Measurements from ENCODE around the gene MRAP2.

The MRAP2 gene

DNA sequence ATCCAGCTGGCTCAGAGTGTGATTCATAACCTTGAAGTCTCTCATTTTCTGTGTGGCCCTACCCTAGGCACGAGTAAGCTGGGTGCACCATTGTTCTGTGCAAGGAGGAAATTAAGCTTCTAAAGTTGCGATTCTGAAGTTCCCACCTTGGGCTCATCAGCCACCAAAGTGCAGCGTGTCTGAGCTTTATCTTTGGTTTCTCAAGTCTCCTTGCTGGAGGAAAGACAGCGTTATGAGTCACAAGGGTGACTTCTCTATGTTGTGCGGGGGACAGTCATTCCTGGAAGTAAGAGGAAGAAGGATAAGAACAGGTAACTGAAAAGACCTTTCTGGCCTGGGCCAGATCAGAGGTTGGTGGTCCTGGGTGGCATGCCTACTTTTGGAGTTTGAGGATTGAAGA lies 16.8 kb downstream of the MRAP2 start:
- DNase-seq, result no peak
- Histone ChIP-seq H4K8ac (ENCODE audit: low read depth, low read length) (no peak overlapping the region), H3K9ac (ENCODE audit: low read length) (no peak overlapping the region), H3K79me1 (ENCODE audit: low read length) (no peaks in the 10 kb centered on the region), H3K4ac (ENCODE audit: low read depth, low read length) (no peak overlapping the region), H3K27ac (ENCODE audit: low read depth, low read length) (no peak overlapping the region), H3K36me3 (ENCODE audit: control insufficient read depth in 1 of 2, insufficient read depth in 2 of 2, low read length in 2 of 2) (no peaks in the 10 kb centered on the region), H2AFZ (ENCODE audit: insufficient read depth, low read length, poor library complexity) (no peak overlapping the region), H3K4me3 (ENCODE audit: low read depth, low read length) (no peak overlapping the region), H2BK5ac (ENCODE audit: low read depth, low read length, poor library complexity) (no peak overlapping the region), H3K23ac (ENCODE audit: low read length) (no peak overlapping the region), H3K79me2 (ENCODE audit: control insufficient read depth, insufficient read depth, low read length, poor library complexity) (no peaks in the 10 kb centered on the region), H2BK12ac (ENCODE audit: low read length) (no peak overlapping the region), H3K18ac (ENCODE audit: low read length) (no peak overlapping the region), H3K4me2 (ENCODE audit: low read length) (no peak overlapping the region), H3K14ac (ENCODE audit: low read length) (no peak overlapping the region), H2AK5ac (ENCODE audit: low read length) (no peak overlapping the region), H4K91ac (ENCODE audit: low read depth, low read length) (no peak overlapping the region), H4K12ac (ENCODE audit: low read depth, low read length) (no peak overlapping the region), H3K9me3 (ENCODE audit: insufficient read depth, low read depth, low read length) (no peaks in the 10 kb centered on the region), H2BK120ac (ENCODE audit: insufficient read depth, low read length, poor library complexity) (no peak overlapping the region), H3K27me3 (ENCODE audit: insufficient read depth, low read length) (no peaks in the 10 kb centered on the region), H3K4me1 (ENCODE audit: control insufficient read depth in 1 of 2, insufficient read depth in 2 of 2, low read length in 2 of 2) (peaks cover 0 to 5% of the 10 kb centered on the region in 2 experiments)
- no CpG with 5 or more reads among the region's 5 CpGs for WGBS (ENCODE audit: extremely low coverage, insufficient coverage, insufficient read length)

DNA sequence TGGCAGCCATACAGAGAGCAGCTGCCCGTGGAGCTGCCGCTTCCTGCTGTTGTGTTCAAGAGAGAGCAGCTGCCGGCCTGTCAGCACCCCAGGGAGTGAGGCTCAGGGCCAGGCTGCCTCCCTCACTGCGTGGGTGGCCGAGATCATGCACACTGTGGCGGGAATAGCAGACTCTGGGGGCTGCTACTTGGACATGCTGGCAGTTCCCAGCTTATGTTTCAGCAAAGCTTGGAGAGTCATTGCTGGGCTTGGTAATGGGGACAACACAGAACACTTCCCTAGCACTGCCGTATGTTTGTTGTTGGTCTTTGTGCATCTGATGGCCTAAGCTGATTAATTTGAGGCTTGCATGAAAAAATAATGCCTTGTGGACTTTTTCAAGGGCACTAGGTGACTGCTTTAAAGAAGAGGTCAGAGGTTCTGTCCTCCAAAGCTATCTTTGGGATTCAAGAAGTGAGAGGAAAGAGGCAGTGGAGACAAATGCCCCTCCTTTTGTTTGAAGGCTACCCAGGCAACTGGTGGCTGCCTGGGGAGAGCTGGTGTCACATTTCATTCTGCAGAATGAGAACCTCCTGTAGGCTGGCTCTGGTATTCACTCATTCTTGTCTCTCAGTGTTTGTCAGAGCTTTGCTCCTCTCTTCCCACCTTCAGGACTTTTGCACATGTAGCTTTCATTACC lies 18.8 kb downstream of the MRAP2 start:
- Histone ChIP-seq H3K4me2 (ENCODE audit: low read length) (no peak overlapping the region), H2BK12ac (ENCODE audit: low read length) (no peak overlapping the region)
- WGBS (ENCODE audit: extremely low coverage, insufficient coverage, insufficient read length), result no CpG with 5 or more reads among the region's 7 CpGs

DNA sequence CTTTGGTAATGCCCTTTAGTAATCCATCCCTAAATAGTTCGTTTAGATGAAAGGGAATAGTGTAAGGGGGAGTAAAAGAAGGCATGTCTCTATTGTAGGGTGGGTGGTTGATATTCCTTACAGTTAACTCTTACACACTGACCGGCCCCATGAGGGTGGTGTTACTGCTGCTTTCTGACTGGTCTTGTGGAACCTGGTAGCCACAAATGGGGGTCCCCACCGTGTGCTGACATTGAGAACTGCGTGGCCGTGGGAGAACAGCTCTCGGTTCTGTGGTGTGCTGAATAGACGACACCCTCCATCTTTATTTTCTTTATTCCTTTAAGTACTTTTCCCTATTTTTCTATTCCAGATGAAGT lies 19.3 kb downstream of the MRAP2 start:
- no peaks in the 10 kb centered on the region for H3K27me3 ChIP-seq (ENCODE audit: insufficient read depth, low read length)
- H4K91ac ChIP-seq (ENCODE audit: low read depth, low read length), result no peak overlapping the region
- no peaks in the 10 kb centered on the region for H3K79me2 ChIP-seq (ENCODE audit: control insufficient read depth, insufficient read depth, low read length, poor library complexity)
- H3K27ac ChIP-seq (ENCODE audit: low read depth, low read length), result no peak overlapping the region
- no peak overlapping the region for H2BK120ac ChIP-seq (ENCODE audit: insufficient read depth, low read length, poor library complexity)
- H2AK5ac ChIP-seq (ENCODE audit: low read length), result no peak overlapping the region
- no peaks in the 10 kb centered on the region for H3K36me3 ChIP-seq (ENCODE audit: control insufficient read depth in 1 of 2, insufficient read depth in 2 of 2, low read length in 2 of 2)
- no peak overlapping the region for H4K12ac ChIP-seq (ENCODE audit: low read depth, low read length)
- H2BK5ac ChIP-seq (ENCODE audit: low read depth, low read length, poor library complexity), result no peak overlapping the region
- H2BK12ac ChIP-seq (ENCODE audit: low read length), result no peak overlapping the region
- no peak overlapping the region for H3K23ac ChIP-seq (ENCODE audit: low read length)
- H3K4me3 ChIP-seq (ENCODE audit: low read depth, low read length), result no peak overlapping the region
- DNase-seq, result no peak
- WGBS (ENCODE audit: extremely low coverage, insufficient coverage, insufficient read length), result no CpG with 5 or more reads among the region's 7 CpGs
- H3K4me2 ChIP-seq (ENCODE audit: low read length), result no peak overlapping the region
- no peak overlapping the region for H4K8ac ChIP-seq (ENCODE audit: low read depth, low read length)
- H3K4me1 ChIP-seq (ENCODE audit: control insufficient read depth in 1 of 2, insufficient read depth in 2 of 2, low read length in 2 of 2), result peaks cover 0 to 5% of the 10 kb centered on the region in 2 experiments
- no peak overlapping the region for H3K4ac ChIP-seq (ENCODE audit: low read depth, low read length)
- H2AFZ ChIP-seq (ENCODE audit: insufficient read depth, low read length, poor library complexity), result no peak overlapping the region
- no peak overlapping the region for H3K18ac ChIP-seq (ENCODE audit: low read length)
- H3K79me1 ChIP-seq (ENCODE audit: low read length), result no peaks in the 10 kb centered on the region
- no peak overlapping the region for H3K14ac ChIP-seq (ENCODE audit: low read length)
- no peak overlapping the region for H3K9ac ChIP-seq (ENCODE audit: low read length)
- H3K9me3 ChIP-seq (ENCODE audit: insufficient read depth, low read depth, low read length), result no peaks in the 10 kb centered on the region

More for the DNA sequence above, 18.8 kb downstream of the MRAP2 start:
- H3K79me1 ChIP-seq (ENCODE audit: low read length), result no peaks in the 10 kb centered on the region
- H3K18ac ChIP-seq (ENCODE audit: low read length), result no peak overlapping the region
- H2BK120ac ChIP-seq (ENCODE audit: insufficient read depth, low read length, poor library complexity), result no peak overlapping the region
- no peak overlapping the region for H4K12ac ChIP-seq (ENCODE audit: low read depth, low read length)
- no peak overlapping the region for H4K8ac ChIP-seq (ENCODE audit: low read depth, low read length)
- H3K4me3 ChIP-seq (ENCODE audit: low read depth, low read length), result no peak overlapping the region
- no peak overlapping the region for H3K27ac ChIP-seq (ENCODE audit: low read depth, low read length)
- H3K79me2 ChIP-seq (ENCODE audit: control insufficient read depth, insufficient read depth, low read length, poor library complexity), result no peaks in the 10 kb centered on the region
- H2AFZ ChIP-seq (ENCODE audit: insufficient read depth, low read length, poor library complexity), result no peak overlapping the region
- no peak for DNase-seq
- H3K9me3 ChIP-seq (ENCODE audit: insufficient read depth, low read depth, low read length), result no peaks in the 10 kb centered on the region
- no peaks in the 10 kb centered on the region for H3K27me3 ChIP-seq (ENCODE audit: insufficient read depth, low read length)
- no peak overlapping the region for H3K23ac ChIP-seq (ENCODE audit: low read length)
- no peaks in the 10 kb centered on the region for H3K36me3 ChIP-seq (ENCODE audit: control insufficient read depth in 1 of 2, insufficient read depth in 2 of 2, low read length in 2 of 2)
- H3K14ac ChIP-seq (ENCODE audit: low read length), result no peak overlapping the region
- no peak overlapping the region for H2BK5ac ChIP-seq (ENCODE audit: low read depth, low read length, poor library complexity)
- H2AK5ac ChIP-seq (ENCODE audit: low read length), result no peak overlapping the region
- H4K91ac ChIP-seq (ENCODE audit: low read depth, low read length), result no peak overlapping the region
- no peak overlapping the region for H3K4ac ChIP-seq (ENCODE audit: low read depth, low read length)
- peaks cover 0 to 5% of the 10 kb centered on the region in 2 experiments for H3K4me1 ChIP-seq (ENCODE audit: control insufficient read depth in 1 of 2, insufficient read depth in 2 of 2, low read length in 2 of 2)
- no peak overlapping the region for H3K9ac ChIP-seq (ENCODE audit: low read length)

DNA sequence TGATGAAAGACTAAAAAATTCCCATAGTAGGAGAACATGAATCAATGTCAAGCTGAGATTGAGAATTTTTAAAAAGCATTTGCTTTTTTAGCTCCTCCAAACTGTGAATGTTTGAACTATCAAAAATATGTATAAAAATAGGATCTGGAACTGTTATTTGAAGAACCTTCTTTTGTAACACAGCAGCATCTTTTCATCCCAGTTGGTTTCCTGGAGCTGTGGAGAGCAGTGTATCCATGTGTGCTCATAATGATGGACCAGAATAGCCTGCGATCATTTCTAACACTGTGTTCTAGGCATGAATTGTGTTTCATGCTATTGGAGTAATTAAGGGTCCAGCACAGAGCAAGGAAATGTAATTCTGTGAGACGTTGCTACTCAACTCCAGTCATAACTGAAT lies 22.1 kb downstream of the MRAP2 start:
- no peak overlapping the region for H3K9ac ChIP-seq (ENCODE audit: low read length)
- no peak overlapping the region for H2BK120ac ChIP-seq (ENCODE audit: insufficient read depth, low read length, poor library complexity)
- no peak overlapping the region for H4K91ac ChIP-seq (ENCODE audit: low read depth, low read length)
- H2AK5ac ChIP-seq (ENCODE audit: low read length), result no peak overlapping the region
- H3K27me3 ChIP-seq (ENCODE audit: insufficient read depth, low read length), result no peaks in the 10 kb centered on the region
- no peak overlapping the region for H3K27ac ChIP-seq (ENCODE audit: low read depth, low read length)
- H2BK5ac ChIP-seq (ENCODE audit: low read depth, low read length, poor library complexity), result no peak overlapping the region
- H2BK12ac ChIP-seq (ENCODE audit: low read length), result no peak overlapping the region
- no peak overlapping the region for H3K4me2 ChIP-seq (ENCODE audit: low read length)
- no peak overlapping the region for H3K4ac ChIP-seq (ENCODE audit: low read depth, low read length)
- H2AFZ ChIP-seq (ENCODE audit: insufficient read depth, low read length, poor library complexity), result no peak overlapping the region
- H3K14ac ChIP-seq (ENCODE audit: low read length), result no peak overlapping the region
- H3K9me3 ChIP-seq (ENCODE audit: insufficient read depth, low read depth, low read length), result no peaks in the 10 kb centered on the region
- no peak overlapping the region for H4K12ac ChIP-seq (ENCODE audit: low read depth, low read length)
- WGBS (ENCODE audit: extremely low coverage, insufficient coverage, insufficient read length), result no CpG with 5 or more reads among the region's 2 CpGs
- H3K4me1 ChIP-seq (ENCODE audit: control insufficient read depth in 1 of 2, insufficient read depth in 2 of 2, low read length in 2 of 2), result peaks cover 0 to 5% of the 10 kb centered on the region in 2 experiments
- H3K4me3 ChIP-seq (ENCODE audit: low read depth, low read length), result no peak overlapping the region
- no peak overlapping the region for H3K18ac ChIP-seq (ENCODE audit: low read length)
- H4K8ac ChIP-seq (ENCODE audit: low read depth, low read length), result no peak overlapping the region
- H3K79me2 ChIP-seq (ENCODE audit: control insufficient read depth, insufficient read depth, low read length, poor library complexity), result no peaks in the 10 kb centered on the region
- H3K36me3 ChIP-seq (ENCODE audit: control insufficient read depth in 1 of 2, insufficient read depth in 2 of 2, low read length in 2 of 2), result no peaks in the 10 kb centered on the region
- DNase-seq, result no peak
- no peaks in the 10 kb centered on the region for H3K79me1 ChIP-seq (ENCODE audit: low read length)
- H3K23ac ChIP-seq (ENCODE audit: low read length), result no peak overlapping the region
